Endometrial microvascular endothelial cells (primary cell): ENCODE data around the gene TMEM147. TPM values are rescaled to one million over a fixed set of nuclear protein-coding genes. Genes with fewer than 3 reads are reported as not detected.

Experiments used
- in situ Hi-C: cut with HindIII; loops from 2 replicates; pipeline ENCODE4 v1.10.0; 2017; ENCODE audit warnings: low sequenced_read_pairs, low pct_unique_long_range_greater_than_20kb; ENCODE audit errors: inconsistent ontology term
- total RNA-seq: library from RNA; depleted of rRNA; stranded (reverse); fragments of >200 nt; gene quantifications from one replicate; pipeline ENCODE4 v1.2.3, GENCODE V29; 2015; ENCODE audit errors: inconsistent ontology term

The TMEM147 gene
- total RNA-seq, 1 donor from 2014 or later: 87.1 TPM

GRCh38 chr19:35558400-35559280 is 13.2 kb downstream of the TMEM147 start:
- in situ Hi-C loops: no loop called here

GRCh38 chr19:35559281-35559659 is 13.8 kb downstream of the TMEM147 start:
- in situ Hi-C loops: no loop called here

- in situ Hi-C loops: no loop called here
Measured at GRCh38 chr19:35559781-35560180, 14.4 kb downstream of the TMEM147 start.

GRCh38 chr19:35560271-35560670 is 14.8 kb downstream of the TMEM147 start:
- in situ Hi-C loops: no loop called here

GRCh38 chr19:35560677-35561076 is 15.3 kb downstream of the TMEM147 start:
- in situ Hi-C loops: no loop called here

DNA sequence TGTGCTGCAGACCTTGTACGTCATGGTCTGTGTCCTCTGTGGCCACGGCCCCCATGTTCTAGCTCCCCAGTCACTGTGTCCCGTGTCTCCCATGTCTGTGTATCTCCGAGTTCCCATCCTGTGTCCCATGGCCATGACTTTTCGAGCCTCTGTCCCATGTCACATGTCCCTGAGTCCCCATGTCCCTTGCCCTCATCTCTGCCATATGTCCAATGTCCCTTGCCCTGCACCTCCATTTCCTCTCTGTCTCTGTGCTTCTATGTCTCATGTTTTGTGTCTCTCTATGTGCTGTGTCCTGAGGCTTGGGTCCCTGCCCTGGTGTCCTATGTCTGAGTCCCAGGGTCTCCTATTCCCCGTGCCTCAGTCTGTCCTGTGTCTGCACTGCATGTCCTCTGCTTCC is 16.0 kb downstream of the TMEM147 start:
- in situ Hi-C loops: no loop called here

DNA sequence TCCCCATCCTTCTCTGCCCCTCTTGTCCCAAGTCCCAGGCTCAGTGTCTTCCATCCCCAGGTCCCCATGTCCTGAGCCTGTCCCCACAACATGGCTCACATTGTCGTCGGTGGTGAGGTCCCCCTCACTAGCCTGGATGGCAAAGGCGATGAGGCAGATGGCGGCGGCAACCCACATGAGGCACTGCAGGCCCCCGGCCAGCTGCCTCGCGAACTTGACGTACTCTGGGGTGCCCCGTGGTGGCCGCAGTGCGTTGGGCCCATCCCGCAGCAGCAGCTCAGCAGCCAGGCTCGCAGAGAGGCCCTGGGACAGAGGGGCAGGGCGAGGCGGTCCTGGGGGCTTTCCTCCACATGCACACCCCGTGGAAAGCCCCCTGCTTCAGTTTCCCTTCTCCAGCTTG is 16.9 kb downstream of the TMEM147 start:
- in situ Hi-C loops: no loop called here

DNA sequence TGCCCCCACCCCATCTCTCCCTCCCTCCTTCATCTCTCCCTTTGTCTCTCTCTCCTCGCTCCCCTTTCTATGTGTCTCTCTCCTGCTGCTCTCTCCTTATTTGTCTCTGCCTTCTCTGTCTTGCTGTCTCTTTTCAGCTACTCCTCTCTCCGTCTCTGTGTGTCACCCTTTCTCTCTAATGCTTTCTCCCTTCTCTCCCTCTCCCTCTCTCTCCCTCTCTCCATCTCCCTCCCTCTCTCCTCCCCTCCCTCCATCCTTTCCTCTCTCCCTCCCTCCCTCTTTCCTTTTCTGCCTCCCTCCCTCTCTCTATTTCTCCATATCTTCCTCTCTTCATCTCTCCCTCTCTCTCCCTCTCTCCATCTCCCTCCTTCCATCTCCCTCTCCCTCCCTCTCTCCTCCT is 17.4 kb downstream of the TMEM147 start:
- in situ Hi-C loops: no loop called here

- in situ Hi-C loops: no loop called here
Measured at GRCh38 chr19:35563207-35563829, 17.9 kb downstream of the TMEM147 start, which contains the start of gene ATP4A. TSS of gene ATP4A (minus strand) at chr19:35563658. CDS start at chr19:35563629, 29 bp downstream.

GRCh38 chr19:35565016-35565856 is 19.8 kb downstream of the TMEM147 start:
- in situ Hi-C loops: no loop called here

GRCh38 chr19:35566738-35567137 is 21.3 kb downstream of the TMEM147 start:
- in situ Hi-C loops: no loop called here

- in situ Hi-C loops: no loop called here
Measured at GRCh38 chr19:35569281-35569781, 23.9 kb downstream of the TMEM147 start.

GRCh38 chr19:35571406-35571965 is 26.1 kb downstream of the TMEM147 start:
- in situ Hi-C loops: no loop called here

GRCh38 chr19:35577918-35578317 is 32.5 kb downstream of the TMEM147 start:
- in situ Hi-C loops: no loop called here

- in situ Hi-C loops: no loop called here
Measured at GRCh38 chr19:35578707-35579106, 33.3 kb downstream of the TMEM147 start.

- in situ Hi-C loops: no loop called here
Measured at GRCh38 chr19:35582760-35583159, 37.3 kb downstream of the TMEM147 start.

DNA sequence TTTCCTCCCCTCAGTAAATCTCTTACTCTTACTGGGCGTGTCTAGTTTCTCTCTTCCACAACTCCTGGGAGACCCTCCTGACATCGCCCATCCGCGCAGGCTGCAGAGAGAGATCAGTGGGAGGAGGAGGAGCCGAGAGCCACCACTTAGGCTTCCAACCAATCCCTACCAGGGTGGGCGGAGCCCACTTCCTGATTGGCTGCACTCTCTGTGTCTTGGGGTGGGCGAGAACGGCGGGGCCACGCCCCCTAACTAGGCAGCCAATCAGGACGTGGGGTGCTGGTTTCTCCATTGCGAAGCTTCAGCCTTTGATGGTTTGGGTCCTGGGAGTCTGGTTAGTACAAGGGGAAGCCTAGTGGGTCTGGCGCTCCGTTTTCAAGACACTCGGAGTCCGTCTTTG is 40.4 kb downstream of the TMEM147 start, which contains the start of gene PMIS2:
Gene PMIS2, plus strand, starts transcription at position 326 of the 400 bp plus-strand sequence. CDS start 87 bp downstream, outside the sequence.
- in situ Hi-C loops: no loop called here

GRCh38 chr19:35587321-35587720 is 41.9 kb downstream of the TMEM147 start:
- in situ Hi-C loops: no loop called here

DNA sequence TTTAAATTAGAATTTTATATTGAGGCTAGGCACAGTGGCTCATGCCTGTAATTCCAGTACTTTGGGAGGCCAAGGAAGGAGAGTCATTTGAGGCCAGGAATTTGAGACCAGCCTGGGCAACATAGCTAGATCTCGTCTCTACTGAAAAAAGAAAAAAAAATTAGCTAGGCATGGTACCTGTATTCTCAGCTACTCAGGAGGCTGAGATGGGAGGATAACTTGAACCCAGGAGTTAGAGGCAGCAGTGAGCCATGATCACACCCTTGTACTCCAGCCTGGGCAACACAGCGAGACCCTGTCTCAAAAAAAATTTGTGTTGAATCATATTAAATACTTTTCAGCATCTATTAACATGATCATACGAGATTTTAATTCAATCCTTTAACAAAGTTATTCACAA is 45.4 kb downstream of the TMEM147 start:
- in situ Hi-C loops: no loop called here
